ENCODE measurements around the gene GYPC. TPM values are rescaled to one million over a fixed set of nuclear protein-coding genes. Genes with fewer than 3 reads are reported as not detected.

GYPC gene
- total RNA-seq, 4 donors from 2014 or later = 91.5 to 146 (median 126) TPM

- no peak for TF ChIP-seq CTCF (IDR thresholded peaks at IDR 0.05; ENCODE audit: low read depth)
Measured at GRCh38 chr2:126722081-126722480, 66.1 kb downstream of the GYPC start.

GRCh38 chr2:126722546-126722945 is 66.6 kb downstream of the GYPC start:
- TF ChIP-seq CTCF (IDR thresholded peaks at IDR 0.05; ENCODE audit: low read depth) = no peak

- no peak for TF ChIP-seq CTCF (IDR thresholded peaks at IDR 0.05; ENCODE audit: low read depth)
Measured at GRCh38 chr2:126723281-126723815, 67.4 kb downstream of the GYPC start.

- no peak for TF ChIP-seq CTCF (IDR thresholded peaks at IDR 0.05; ENCODE audit: low read depth)
Measured at GRCh38 chr2:126725580-126725979, 69.6 kb downstream of the GYPC start.

GRCh38 chr2:126729896-126730295 is 73.9 kb downstream of the GYPC start:
- TF ChIP-seq CTCF (IDR thresholded peaks at IDR 0.05; ENCODE audit: low read depth) = no peak

- TF ChIP-seq CTCF (IDR thresholded peaks at IDR 0.05; ENCODE audit: low read depth) = no peak
Measured at GRCh38 chr2:126730655-126731054, 74.7 kb downstream of the GYPC start.

- TF ChIP-seq CTCF (IDR thresholded peaks at IDR 0.05; ENCODE audit: low read depth) = no peak
Measured at GRCh38 chr2:126731353-126731752, 75.4 kb downstream of the GYPC start.
